Mammary epithelial cell (primary cell): Measurements from ENCODE around the gene UBE3B.

Source experiments
- EZH2 ChIP-seq: IDR thresholded peaks from 2 replicates; pipeline ENCODE4 v1.6.1; 2012; ENCODE audit warnings: low read length, inconsistent platforms, borderline replicate concordance
- TF ChIP-seq, protein P1 (sequence below), 2 donors: IDR thresholded peaks in 1 of 2; conservative IDR thresholded peaks in 1 of 2; 2 replicates each; pipeline ENCODE4 v1.5.1; 2011 to 2012; ENCODE audit warnings: inconsistent platforms in 2 of 2, low read length in 2 of 2, mild to moderate bottlenecking in 2 of 2, control low read depth in 1 of 2, low read depth in 1 of 2; ENCODE audit not compliant: insufficient read depth in 1 of 2; ENCODE audit errors: extremely low read depth in 1 of 2

DNA sequence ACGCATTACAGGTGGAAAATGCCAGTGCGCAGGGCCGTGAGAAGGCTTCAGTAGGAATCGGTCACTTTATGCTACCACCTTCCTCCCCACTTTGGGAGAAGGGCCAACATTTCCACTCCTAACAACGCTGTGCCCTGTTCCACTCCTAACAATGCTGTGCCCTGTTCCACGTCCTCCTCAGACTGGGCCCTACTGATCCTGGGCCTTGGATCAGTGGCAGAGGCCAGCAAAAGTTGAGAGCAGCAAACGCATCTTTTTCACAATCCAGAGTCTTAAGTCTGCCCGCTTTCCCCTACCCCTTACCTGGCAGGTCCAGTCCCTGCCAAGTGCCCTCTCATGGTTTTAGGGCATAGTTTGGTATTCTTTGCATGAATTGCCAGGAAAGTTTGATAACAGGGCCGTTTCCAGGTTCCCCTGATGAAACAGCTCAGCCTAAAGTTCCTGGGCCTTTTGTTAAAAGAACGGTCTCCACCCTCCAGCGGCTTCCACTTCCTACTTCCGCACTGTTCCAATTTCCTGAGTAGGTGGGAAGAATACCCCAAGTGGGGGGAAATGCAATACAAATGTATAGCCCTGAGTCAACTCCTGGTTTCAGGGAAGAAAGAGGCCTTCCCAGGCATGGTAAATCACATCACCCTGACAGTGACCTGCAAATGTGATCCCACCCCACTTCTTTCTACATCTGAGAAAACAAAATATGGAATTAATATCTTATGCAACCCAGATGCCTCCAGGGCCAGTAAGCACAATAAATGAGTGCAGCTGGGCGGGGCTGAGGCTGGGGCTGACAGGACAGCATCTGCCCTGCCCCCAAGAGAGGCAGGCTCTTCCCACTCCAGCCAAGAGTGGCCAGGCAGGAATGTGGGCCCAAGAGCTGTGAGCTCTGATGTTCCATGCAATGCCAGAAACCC is 15.3 kb upstream of the UBE3B start:
- TF ChIP-seq, protein P1, sequence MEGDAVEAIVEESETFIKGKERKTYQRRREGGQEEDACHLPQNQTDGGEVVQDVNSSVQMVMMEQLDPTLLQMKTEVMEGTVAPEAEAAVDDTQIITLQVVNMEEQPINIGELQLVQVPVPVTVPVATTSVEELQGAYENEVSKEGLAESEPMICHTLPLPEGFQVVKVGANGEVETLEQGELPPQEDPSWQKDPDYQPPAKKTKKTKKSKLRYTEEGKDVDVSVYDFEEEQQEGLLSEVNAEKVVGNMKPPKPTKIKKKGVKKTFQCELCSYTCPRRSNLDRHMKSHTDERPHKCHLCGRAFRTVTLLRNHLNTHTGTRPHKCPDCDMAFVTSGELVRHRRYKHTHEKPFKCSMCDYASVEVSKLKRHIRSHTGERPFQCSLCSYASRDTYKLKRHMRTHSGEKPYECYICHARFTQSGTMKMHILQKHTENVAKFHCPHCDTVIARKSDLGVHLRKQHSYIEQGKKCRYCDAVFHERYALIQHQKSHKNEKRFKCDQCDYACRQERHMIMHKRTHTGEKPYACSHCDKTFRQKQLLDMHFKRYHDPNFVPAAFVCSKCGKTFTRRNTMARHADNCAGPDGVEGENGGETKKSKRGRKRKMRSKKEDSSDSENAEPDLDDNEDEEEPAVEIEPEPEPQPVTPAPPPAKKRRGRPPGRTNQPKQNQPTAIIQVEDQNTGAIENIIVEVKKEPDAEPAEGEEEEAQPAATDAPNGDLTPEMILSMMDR (conservative IDR thresholded peaks at IDR 0.05 in 1 of 2, IDR thresholded peaks at IDR 0.05 in 1 of 2; ENCODE audit: extremely low read depth in 1 of 2, insufficient read depth in 1 of 2, low read depth in 1 of 2, low read length in 2 of 2) = no peak
- TF ChIP-seq EZH2 = no peak
